ENCODE measurements around the gene TPPP. TPM values are rescaled to one million over a fixed set of nuclear protein-coding genes. Genes with fewer than 3 reads are reported as not detected.

TPPP gene
- total RNA-seq, 4 donors from 2014 or later: 10.5 to 22.2 (median 16.2) TPM

DNA sequence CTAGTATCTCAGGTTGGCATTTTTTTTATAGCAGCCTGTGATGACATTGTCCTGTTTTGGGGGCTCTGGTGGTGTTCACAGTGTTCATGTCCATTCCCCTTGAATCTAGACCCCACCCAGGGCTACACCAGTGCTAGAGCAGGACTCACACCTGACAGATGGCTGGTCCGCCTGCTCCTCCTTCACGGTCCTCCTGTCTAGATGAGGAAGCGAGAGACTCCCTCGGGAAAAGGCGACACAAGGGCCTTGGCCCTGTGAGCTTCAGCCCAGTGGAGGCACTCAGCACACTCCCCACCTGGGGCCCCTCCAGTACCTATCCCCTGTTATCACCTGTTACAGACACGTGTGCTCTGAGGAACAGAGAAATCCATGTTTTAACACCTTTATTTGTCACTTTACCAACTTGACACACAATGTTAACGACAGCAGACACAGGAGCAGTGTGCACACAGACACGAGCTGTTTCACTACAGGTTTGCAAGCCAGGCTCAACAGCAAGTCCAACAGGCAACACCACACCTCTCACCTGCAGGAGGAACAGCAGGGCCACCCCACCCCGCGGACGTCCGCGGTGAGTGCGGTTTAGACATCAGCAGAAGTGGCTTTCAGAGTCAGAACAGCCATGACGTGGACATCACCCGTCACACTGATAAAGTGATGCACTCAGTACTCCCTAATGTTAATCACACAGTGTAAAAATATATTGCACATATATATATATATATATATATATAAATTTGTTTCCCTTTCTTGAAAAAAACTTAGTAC is 33.5 kb downstream of the TPPP start:
- Histone ChIP-seq H3K9me3 (no peaks in the 10 kb centered on the region), H3K27me3 (no peaks in the 10 kb centered on the region), H3K36me3 (peaks cover 53% of the 10 kb centered on the region), H3K27ac (no peak overlapping the region), H3K4me3 (no peak overlapping the region), H3K4me1 (peaks cover 3% of the 10 kb centered on the region)
- TF ChIP-seq POLR2A (IDR thresholded peaks at IDR 0.05) (no peak), EP300 (IDR thresholded peaks at IDR 0.05) (no peak), CTCF (IDR thresholded peaks at IDR 0.05) (no peak), POLR2AphosphoS5 (IDR thresholded peaks at IDR 0.05) (no peak)
- whole genome bisulfite sequencing: 92% methylated on average over 16 of the region's 16 CpGs
- DNase-seq (ENCODE audit: low spot score in 2 of 2): peak in 1 of 2 donors; percentile 53

DNA sequence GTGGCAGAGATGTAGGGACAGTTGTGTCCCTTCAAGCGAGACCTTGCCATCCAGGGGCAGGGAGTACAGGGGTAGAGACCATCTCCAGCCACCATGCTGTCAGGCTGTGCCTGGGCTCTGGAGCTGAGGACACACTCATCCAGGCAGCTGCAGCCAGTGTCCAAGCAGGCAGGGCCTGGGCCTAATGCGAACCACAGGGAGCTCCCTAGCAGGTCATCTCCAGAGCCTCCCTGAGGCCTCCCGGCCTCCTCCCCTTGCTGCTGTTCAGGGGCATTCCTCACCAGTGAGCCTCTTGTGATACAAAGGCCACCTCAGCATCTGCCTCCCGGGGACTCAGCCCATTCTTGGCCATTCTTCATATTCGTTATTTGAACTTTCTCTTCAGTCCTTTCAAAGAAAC is 35.0 kb downstream of the TPPP start:
- peak in 1 of 2 donors; percentile 74 for DNase-seq (ENCODE audit: low spot score in 2 of 2)
- Histone ChIP-seq H3K4me3 (no peak overlapping the region), H3K9me3 (no peaks in the 10 kb centered on the region), H3K27ac (no peak overlapping the region), H3K4me1 (no peaks in the 10 kb centered on the region), H3K27me3 (no peaks in the 10 kb centered on the region), H3K36me3 (peaks cover 39% of the 10 kb centered on the region)
- TF ChIP-seq EP300 (IDR thresholded peaks at IDR 0.05) (no peak), CTCF (IDR thresholded peaks at IDR 0.05) (no peak), POLR2A (IDR thresholded peaks at IDR 0.05) (no peak), POLR2AphosphoS5 (IDR thresholded peaks at IDR 0.05) (no peak)
- whole genome bisulfite sequencing: 98% methylated on average over 5 of the region's 5 CpGs

- H3K9me3 ChIP-seq: no peaks in the 10 kb centered on the region
- no peak overlapping the region for H3K27ac ChIP-seq
- TF ChIP-seq POLR2A (IDR thresholded peaks at IDR 0.05) (no peak), EP300 (IDR thresholded peaks at IDR 0.05) (no peak), POLR2AphosphoS5 (IDR thresholded peaks at IDR 0.05) (no peak), CTCF (IDR thresholded peaks at IDR 0.05) (no peak)
- H3K36me3 ChIP-seq: peaks cover 36% of the 10 kb centered on the region
- DNase-seq (ENCODE audit: low spot score in 2 of 2): peak in 1 of 2 donors; percentile 37
- 97% methylated on average over 6 of the region's 6 CpGs for WGBS
- no peaks in the 10 kb centered on the region for H3K27me3 ChIP-seq
- no peak overlapping the region for H3K4me3 ChIP-seq
- no peaks in the 10 kb centered on the region for H3K4me1 ChIP-seq
These were observed 35.6 kb downstream of the TPPP start for GRCh38 chr5:657570-657969.

GRCh38 chr5:655406-655805 is 37.7 kb downstream of the TPPP start:
- Histone ChIP-seq H3K27ac (no peak overlapping the region), H3K9me3 (no peaks in the 10 kb centered on the region), H3K27me3 (no peaks in the 10 kb centered on the region), H3K4me3 (no peak overlapping the region), H3K36me3 (peaks cover 27% of the 10 kb centered on the region), H3K4me1 (no peaks in the 10 kb centered on the region)
- DNase-seq (ENCODE audit: low spot score in 2 of 2): peak in 1 of 2 donors; percentile 68
- TF ChIP-seq POLR2AphosphoS5 (IDR thresholded peaks at IDR 0.05): no peak
- no peak for TF ChIP-seq POLR2A (IDR thresholded peaks at IDR 0.05)
- no peak for TF ChIP-seq EP300 (IDR thresholded peaks at IDR 0.05)
- 97% methylated on average over 13 of the region's 13 CpGs for WGBS

- DNase-seq (ENCODE audit: low spot score in 2 of 2): peak in 1 of 2 donors; percentile 45
- Histone ChIP-seq H3K27ac (no peak overlapping the region), H3K4me1 (no peaks in the 10 kb centered on the region), H3K36me3 (peaks cover 16% of the 10 kb centered on the region), H3K9me3 (no peaks in the 10 kb centered on the region), H3K4me3 (no peak overlapping the region), H3K27me3 (no peaks in the 10 kb centered on the region)
- TF ChIP-seq POLR2AphosphoS5 (IDR thresholded peaks at IDR 0.05) (no peak), POLR2A (IDR thresholded peaks at IDR 0.05) (no peak), CTCF (IDR thresholded peaks at IDR 0.05) (no peak), EP300 (IDR thresholded peaks at IDR 0.05) (no peak)
- WGBS: 75% methylated on average over 16 of the region's 17 CpGs
These were observed 38.9 kb downstream of the TPPP start for GRCh38 chr5:654071-654778.
